T47D (cell line): ENCODE measurements around the gene ITPRID1.
A peak's percentile ranks its signal among the peaks of the same experiment; 100 is the strongest.

Experiments
- DNase-seq, 2 experiments: peaks; one replicate each; pipeline versions ENCODE4 v3.0.0 to v3.0.0-alpha.2; 2011 to 2012; ENCODE audit warnings: low read depth in 1 of 2, low spot score in 1 of 2
- JUND ChIP-seq: IDR thresholded peaks from 2 replicates; pipeline ENCODE4 v1.6.1; 2012; ENCODE audit warnings: low read depth
- in situ Hi-C: cut with HindIII; loops from 2 replicates; pipeline ENCODE4 v1.10.0; 2016; ENCODE audit warnings: low sequenced_read_pairs, low pct_unique_long_range_greater_than_20kb

ITPRID1 gene

DNA sequence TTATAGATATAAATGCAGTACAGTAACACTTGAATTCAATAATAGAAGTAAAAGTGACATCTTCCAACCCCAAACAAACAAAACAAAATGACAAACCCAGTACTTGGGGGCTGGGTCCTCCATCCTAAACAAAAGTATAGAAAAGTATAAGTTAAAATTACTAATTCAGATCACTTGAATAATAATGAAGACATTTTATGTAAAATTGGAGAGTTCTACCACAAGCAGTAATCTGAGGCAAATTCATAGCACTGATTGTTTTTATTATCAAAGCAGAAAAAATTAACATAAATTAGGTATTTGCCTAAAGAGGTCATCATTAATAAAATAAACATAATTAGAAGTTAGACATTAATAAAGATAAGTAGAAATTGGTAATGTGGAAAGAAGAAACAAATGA, 81.5 kb downstream of the ITPRID1 start:
- TF ChIP-seq JUND, result no peak
- DNase-seq, result no peak
- in situ Hi-C loops, result no loop called here

DNA sequence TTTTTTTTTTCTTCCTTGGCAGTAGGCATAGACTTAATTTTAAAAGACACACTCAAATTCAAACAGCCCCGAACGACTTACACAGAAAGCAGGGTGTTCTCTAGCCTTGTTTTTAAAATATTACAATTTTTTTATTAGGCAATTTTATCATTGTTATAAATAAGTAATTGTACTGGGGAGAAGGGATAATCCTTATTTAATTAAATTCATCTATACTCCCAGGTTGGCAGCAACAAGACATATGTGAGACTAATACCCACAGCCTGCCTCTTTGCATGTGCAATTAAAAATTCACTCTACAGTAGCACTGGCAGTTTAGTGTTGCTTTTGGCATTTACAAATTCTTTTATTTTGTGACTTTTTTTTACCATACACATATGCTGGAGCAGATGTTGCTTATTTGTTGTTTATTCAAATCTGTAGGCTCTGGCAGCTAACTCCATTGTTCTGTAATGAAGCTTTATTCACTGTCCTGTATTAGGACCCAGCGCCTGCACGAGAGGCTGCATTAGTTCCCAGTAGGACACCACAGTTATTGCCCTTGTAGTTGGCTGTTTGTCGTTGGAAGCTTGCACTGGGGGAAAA, 88.2 kb downstream of the ITPRID1 start:
- no peak for TF ChIP-seq JUND
- in situ Hi-C loops, result no loop called here
- no peak for DNase-seq

DNA sequence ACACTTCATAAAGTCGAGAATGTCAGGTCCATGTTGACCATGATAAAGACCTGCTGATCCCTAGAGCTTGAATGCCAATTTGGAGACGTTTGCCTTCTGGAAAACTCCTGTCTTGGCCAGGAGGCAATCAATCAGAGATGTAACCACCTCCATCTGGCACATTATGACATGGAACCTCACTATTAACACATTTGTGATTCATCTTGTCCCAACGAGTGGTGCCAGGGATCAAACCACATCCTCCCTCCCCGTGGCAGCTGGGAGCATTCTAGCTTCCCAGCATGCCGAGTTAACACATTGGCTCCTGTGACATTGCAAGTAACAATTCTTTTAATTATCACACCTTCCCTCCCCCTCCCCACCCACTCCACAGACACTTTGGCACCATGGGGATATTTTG, 89.2 kb downstream of the ITPRID1 start:
- TF ChIP-seq JUND, result no peak
- DNase-seq, result no peak
- in situ Hi-C loops, result no loop called here

DNA sequence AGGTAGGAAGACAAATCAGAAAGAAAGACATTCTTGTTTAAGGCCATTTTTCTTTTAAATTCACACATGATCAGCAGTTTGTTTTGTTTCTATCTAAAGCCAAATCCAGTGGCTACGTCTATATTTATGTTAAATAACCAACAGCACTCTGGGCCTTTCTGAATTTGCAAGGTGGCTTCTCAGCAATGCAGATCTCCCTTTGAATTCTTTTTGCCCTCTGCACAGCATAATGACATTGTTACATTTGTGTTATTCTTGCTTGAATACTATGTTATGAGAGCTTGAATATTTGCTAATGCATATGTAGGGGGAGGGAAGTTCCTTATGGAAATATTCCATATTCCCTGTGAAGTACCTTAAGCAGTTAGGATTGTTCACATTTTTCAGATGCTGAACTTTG, 99.7 kb downstream of the ITPRID1 start:
- in situ Hi-C loops, result no loop called here
- no peak for TF ChIP-seq JUND
- no peak for DNase-seq

DNA sequence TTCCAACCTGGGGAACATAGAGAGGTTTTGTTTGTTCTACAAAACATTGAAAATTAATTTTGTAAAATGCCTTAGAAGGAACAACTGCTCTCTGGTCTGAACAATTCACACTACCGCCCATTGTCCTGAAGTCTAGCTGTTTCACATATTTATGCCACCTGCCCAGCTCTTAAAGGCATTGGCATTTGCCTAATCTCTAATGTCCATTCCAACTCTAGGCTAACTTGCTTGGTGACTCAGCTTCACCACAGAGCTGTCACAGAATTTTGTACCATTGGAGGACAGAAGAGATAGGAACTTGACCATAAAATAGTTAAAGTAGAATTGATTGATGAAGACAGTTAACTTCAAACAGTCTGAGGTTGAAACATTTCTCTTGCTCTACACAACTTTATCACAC, 119.6 kb downstream of the ITPRID1 start:
- TF ChIP-seq JUND, result no peak
- peak in 1 of 2 experiments; percentile 24 for DNase-seq
- in situ Hi-C loops, result no loop called here

DNA sequence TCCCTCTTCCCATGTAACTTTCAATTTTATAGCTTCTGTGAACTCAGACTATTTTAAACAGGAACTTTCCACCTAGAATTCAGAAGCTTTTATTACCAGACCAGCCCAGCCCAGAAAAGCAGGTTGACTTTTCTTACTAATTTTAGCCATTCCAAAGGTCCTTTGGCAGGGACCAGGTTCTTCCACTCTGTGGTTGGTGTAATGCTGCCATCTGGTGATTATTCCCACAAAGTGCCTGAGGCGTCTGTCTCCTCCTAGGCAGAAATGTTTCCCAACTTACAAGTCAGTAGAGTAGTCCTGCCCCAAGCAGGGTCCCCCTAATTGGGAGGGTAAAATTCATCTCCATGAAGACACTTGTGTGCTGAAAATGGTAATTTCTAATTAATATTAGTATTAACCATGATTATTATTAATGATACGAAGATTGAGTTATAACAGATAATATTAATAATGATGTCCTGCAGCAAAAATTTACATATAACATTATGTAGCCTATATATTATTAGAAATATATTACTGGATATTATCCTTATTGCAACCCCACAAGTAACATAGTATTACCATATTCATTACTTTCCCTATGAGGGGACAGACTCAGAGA, 120.1 kb downstream of the ITPRID1 start:
- in situ Hi-C loops, result no loop called here
- peak; percentile 70 to 84 for DNase-seq
- TF ChIP-seq JUND, result no peak

DNA sequence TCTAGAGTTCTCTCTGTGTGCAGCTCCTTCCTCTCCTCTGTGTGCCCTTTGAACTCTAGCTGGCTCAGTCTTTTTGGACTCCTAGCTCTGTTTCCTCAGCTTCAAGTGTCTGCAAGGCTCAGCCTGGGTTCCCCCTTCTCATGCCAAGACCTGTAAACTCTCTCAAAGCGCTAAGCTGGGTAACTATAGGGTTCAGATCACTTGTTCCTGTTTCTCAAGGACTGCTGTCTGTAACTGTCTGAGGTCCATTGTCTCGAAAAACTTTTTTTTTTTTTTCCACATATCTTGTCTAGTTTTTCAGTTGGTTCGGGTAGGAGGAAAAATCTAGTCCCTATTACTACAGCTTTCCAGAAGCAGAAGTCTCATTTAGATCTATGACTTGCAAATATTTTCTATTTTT, 126.5 kb downstream of the ITPRID1 start:
- no peak for DNase-seq
- TF ChIP-seq JUND, result no peak
- in situ Hi-C loops, result no loop called here

DNA sequence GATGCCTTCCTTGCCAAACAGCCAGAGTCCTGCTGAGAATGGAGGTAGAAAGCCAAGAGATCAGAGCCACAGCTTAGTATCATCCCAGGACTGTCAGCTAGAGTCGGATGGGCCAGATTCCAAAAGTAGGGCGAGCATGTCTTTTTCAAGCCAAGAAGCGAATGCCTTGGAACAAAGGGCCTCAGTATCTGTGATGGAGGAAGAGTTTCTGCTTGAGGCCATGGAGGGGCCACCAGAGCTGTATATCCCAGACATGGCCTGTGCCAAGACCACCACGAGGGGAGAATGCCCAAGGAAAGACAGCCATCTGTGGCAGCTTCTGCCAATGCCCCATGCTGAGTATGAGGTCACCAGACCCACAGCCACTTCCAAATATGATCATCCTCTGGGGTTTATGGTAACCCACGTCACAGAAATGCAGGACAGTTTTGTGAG, 128.8 kb downstream of the ITPRID1 start:
- in situ Hi-C loops, result no loop called here
- no peak for TF ChIP-seq JUND
- DNase-seq, result no peak

DNA sequence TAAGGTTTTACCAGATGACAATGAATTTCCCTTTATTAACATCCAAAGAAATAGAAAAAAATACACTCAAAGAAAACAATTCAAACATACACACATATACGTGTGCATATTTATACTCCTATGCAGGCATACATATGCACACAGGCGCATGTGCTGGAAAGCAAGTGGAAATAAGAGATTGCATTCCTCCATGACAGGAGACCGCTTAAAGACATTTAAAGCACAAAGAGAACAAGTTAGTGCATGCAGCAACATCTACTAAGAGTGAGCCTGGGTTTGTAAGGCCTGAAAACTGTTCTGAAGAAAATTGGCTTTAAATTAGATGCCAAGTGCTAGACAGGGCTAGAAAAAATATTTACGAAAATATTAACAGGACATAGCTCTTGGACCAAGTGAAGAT, 133.1 kb downstream of the ITPRID1 start:
- no peak for TF ChIP-seq JUND
- no peak for DNase-seq
- in situ Hi-C loops, result no loop called here

DNA sequence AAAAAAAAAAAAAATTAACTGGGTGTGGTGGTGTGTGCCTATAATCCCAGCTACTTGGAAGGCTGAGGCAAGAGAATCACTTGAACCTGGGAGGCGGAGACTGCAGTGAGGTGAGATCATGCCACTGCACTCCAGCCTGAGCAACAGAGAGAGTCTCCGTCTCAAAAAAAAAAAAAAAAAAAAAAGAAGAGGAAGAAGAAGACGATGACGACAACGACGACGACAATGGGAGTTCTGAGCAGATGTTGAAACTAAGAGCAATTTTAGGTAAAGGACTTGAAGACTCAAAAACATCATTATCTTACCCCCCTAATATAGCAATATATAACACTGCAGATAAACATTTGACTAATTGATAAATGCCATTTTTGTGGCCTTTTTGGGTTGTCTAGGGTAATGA, 133.6 kb downstream of the ITPRID1 start:
- no peak for TF ChIP-seq JUND
- no peak for DNase-seq
- in situ Hi-C loops, result no loop called here

DNA sequence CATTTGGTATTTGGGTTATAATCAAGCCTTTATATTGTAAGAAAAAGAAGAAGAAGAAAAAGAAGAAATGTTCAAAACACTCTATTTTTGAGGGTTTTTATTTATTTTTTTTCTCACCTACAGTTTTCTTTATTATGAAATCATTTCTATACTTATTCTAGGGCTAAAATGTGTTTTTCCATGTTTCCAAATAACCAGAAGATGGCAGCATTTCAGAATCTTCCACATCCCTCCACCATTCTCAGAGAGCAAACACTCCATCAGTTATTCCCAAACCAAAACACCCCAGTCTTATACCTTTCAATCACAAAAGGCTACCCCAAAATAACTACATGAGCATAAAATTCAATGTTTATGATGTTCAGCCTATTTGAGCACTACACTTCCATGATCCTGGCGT, 134.4 kb downstream of the ITPRID1 start:
- TF ChIP-seq JUND, result no peak
- in situ Hi-C loops, result no loop called here
- DNase-seq, result peak in 1 of 2 experiments; percentile 15

DNA sequence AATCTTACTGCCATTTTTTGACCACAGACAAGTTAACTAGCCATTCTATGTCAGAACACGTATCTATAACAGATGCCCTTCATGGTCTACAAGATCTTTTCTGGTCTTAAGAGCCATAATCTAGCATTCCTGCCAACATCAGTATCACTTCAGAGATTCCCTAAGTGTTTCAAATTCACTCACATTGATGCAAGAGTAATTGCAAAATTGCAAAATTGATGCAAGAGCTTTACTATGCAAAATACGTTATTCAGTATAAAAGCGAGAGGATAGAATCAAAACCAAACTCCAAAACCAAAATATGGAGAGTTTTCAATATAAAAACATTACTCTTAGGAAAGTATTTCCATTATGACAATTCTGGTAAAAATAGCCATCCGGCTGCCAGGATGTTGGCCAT, 135.0 kb downstream of the ITPRID1 start:
- in situ Hi-C loops, result no loop called here
- no peak for DNase-seq
- TF ChIP-seq JUND, result no peak

DNA sequence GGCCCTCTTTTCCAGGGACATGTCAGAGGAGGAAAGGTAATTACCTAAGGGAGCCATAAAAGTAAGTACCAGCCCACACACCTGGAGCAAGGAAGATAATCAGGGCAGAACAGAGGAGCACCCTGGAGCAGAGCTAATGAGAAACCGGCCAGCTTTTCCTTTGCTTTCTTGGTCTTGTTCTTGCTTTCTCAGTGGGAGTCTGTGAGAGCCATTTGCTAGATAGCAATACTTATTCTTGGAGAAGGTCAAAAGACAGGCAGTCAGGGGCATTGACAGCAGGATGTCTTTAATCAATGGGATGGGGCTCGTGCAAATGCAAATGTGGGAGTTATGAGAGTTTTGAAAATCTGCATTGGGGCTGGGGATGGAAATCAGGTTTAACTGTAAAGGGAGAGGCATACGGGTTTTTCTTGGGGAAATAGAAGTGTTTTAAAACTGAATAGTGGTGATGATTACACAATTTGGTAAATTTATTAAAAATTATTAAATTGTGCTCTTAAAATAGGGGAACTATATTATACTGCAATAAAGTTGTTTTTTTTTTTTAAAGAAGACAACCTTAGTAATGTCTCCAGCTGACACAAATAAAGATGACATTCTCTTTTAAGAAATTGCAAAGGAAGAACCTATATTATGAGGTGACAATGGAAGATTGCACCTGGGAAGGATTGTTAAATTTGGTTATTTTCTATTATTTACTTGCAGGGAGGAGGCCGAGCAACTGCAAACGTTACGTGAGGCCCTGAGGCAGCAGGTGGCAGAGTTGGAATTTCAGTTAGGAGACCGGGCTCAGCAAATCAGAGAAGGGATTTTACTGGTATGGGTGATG, 137.6 kb downstream of the ITPRID1 start:
- DNase-seq, result peak in 1 of 2 experiments; percentile 10
- no peak for TF ChIP-seq JUND
- in situ Hi-C loops, result no loop called here
